ENCODE results near the gene RBMS3. TPM values are rescaled to one million over a fixed set of nuclear protein-coding genes. Genes with fewer than 3 reads are reported as not detected.

RBMS3 gene
- total RNA-seq, 1 experiment from 2014 or later = 8.7 TPM

DNA sequence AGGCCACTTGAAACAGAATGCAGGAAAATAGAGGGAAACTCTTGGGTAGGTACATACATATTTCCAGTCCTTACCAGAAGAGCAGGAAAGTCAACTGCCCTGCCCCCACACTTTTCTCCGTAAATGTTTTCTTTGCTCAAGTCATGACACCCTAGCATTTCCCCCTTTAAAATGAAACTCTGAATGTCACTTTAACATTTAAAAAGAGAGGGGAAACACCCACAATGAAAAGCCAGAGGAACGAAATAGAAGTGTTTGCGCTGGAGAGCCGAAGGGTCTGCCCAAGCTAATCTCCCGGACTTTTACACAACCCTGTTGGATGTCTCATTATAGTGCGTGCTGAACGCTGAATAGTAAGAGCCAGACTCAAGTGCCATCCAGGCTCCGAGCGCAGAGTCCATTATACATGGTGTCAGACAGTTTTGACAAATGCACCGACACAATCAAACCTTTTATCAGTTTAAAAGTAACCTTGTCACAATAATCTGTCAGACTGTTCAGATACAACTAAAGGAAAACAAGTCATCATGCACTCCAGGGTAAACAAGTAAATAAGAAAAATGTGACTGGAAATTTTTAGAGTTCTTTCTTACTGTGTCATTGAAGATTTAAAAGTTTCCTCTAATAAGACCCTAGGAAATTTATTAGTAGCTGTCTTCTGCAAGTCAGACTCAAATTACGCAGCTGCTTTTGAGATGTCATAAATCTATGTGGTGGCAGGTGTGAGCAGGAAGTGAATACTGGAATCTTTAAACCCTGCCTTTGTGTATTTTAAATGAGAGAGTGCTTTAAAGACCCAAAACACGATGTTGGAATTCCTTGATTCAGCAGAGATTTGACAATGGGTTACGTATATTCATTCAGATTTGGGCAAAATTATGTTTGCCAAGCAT is 159.8 kb downstream of the RBMS3 start:
- H3K4me3 Mint-ChIP-seq = peak overlapping the region; percentile 62
- H3K27me3 Mint-ChIP-seq (ENCODE audit: low read depth) = no peaks in the 10 kb centered on the region
- peaks cover 6% of the 10 kb centered on the region for H3K9me3 Mint-ChIP-seq
- ChIA-PET CTCF (no interaction called here), POLR2A (no interaction called here)
- ATAC-seq = peak; percentile 78
- DNase-seq (ENCODE audit: low spot score) = no peak
- H3K36me3 Mint-ChIP-seq = no peaks in the 10 kb centered on the region
- peaks cover 57% of the 10 kb centered on the region for H3K4me1 Mint-ChIP-seq
- peak overlapping the region; percentile 88 for H3K27ac Mint-ChIP-seq
- no peak for TF ChIP-seq FOXJ3 (CRISPR knock-in tag; IDR thresholded peaks at IDR 0.05; ENCODE audit: borderline replicate concordance)
- TF ChIP-seq, protein P1, sequence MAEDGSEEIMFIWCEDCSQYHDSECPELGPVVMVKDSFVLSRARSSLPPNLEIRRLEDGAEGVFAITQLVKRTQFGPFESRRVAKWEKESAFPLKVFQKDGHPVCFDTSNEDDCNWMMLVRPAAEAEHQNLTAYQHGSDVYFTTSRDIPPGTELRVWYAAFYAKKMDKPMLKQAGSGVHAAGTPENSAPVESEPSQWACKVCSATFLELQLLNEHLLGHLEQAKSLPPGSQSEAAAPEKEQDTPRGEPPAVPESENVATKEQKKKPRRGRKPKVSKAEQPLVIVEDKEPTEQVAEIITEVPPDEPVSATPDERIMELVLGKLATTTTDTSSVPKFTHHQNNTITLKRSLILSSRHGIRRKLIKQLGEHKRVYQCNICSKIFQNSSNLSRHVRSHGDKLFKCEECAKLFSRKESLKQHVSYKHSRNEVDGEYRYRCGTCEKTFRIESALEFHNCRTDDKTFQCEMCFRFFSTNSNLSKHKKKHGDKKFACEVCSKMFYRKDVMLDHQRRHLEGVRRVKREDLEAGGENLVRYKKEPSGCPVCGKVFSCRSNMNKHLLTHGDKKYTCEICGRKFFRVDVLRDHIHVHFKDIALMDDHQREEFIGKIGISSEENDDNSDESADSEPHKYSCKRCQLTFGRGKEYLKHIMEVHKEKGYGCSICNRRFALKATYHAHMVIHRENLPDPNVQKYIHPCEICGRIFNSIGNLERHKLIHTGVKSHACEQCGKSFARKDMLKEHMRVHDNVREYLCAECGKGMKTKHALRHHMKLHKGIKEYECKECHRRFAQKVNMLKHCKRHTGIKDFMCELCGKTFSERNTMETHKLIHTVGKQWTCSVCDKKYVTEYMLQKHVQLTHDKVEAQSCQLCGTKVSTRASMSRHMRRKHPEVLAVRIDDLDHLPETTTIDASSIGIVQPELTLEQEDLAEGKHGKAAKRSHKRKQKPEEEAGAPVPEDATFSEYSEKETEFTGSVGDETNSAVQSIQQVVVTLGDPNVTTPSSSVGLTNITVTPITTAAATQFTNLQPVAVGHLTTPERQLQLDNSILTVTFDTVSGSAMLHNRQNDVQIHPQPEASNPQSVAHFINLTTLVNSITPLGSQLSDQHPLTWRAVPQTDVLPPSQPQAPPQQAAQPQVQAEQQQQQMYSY (CRISPR knock-in tag; IDR thresholded peaks at IDR 0.05) = no peak
- no peak for TF ChIP-seq ZNF671 (CRISPR knock-in tag; IDR thresholded peaks at IDR 0.05)
- no peak for TF ChIP-seq TEAD4 (CRISPR knock-in tag; IDR thresholded peaks at IDR 0.05)
- TF ChIP-seq ZSCAN18 (CRISPR knock-in tag; IDR thresholded peaks at IDR 0.05) = no peak
- TF ChIP-seq, protein P2, sequence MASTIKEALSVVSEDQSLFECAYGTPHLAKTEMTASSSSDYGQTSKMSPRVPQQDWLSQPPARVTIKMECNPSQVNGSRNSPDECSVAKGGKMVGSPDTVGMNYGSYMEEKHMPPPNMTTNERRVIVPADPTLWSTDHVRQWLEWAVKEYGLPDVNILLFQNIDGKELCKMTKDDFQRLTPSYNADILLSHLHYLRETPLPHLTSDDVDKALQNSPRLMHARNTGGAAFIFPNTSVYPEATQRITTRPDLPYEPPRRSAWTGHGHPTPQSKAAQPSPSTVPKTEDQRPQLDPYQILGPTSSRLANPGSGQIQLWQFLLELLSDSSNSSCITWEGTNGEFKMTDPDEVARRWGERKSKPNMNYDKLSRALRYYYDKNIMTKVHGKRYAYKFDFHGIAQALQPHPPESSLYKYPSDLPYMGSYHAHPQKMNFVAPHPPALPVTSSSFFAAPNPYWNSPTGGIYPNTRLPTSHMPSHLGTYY (CRISPR knock-in tag; IDR thresholded peaks at IDR 0.05) = no peak
- TF ChIP-seq, protein P3, sequence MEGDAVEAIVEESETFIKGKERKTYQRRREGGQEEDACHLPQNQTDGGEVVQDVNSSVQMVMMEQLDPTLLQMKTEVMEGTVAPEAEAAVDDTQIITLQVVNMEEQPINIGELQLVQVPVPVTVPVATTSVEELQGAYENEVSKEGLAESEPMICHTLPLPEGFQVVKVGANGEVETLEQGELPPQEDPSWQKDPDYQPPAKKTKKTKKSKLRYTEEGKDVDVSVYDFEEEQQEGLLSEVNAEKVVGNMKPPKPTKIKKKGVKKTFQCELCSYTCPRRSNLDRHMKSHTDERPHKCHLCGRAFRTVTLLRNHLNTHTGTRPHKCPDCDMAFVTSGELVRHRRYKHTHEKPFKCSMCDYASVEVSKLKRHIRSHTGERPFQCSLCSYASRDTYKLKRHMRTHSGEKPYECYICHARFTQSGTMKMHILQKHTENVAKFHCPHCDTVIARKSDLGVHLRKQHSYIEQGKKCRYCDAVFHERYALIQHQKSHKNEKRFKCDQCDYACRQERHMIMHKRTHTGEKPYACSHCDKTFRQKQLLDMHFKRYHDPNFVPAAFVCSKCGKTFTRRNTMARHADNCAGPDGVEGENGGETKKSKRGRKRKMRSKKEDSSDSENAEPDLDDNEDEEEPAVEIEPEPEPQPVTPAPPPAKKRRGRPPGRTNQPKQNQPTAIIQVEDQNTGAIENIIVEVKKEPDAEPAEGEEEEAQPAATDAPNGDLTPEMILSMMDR (IDR thresholded peaks at IDR 0.05) = no peak
- TF ChIP-seq ATF2 (CRISPR knock-in tag; IDR thresholded peaks at IDR 0.05; ENCODE audit: borderline replicate concordance, low read depth) = no peak

DNA sequence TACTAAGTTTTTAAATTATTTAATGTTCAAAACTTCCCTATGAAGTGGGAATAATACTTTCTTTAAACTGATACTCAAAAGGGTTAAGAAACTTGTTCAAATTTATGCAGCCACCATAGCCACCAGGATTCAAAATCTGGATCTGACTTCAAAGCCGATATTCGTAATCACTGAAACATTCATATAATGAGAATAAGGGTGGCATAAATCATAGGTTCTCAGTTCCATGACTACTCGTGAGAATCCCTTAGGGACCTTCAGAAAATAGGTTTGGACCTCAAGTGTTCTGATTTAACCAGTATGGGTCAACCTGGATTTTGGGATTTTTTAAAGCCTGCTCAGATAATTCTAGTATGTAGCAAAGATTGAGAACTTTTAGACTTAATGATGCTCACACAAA is 160.6 kb downstream of the RBMS3 start:
- H3K27ac Mint-ChIP-seq = no peak overlapping the region
- H3K27me3 Mint-ChIP-seq (ENCODE audit: low read depth) = no peaks in the 10 kb centered on the region
- H3K36me3 Mint-ChIP-seq = no peaks in the 10 kb centered on the region
- no peak for DNase-seq (ENCODE audit: low spot score)
- ATAC-seq = no peak
- peaks cover 6% of the 10 kb centered on the region for H3K9me3 Mint-ChIP-seq
- POLR2A ChIA-PET = no interaction called here
- peaks cover 57% of the 10 kb centered on the region for H3K4me1 Mint-ChIP-seq
- CTCF ChIA-PET = no interaction called here
- no peak overlapping the region for H3K4me3 Mint-ChIP-seq
- TF ChIP-seq ATF2 (CRISPR knock-in tag; IDR thresholded peaks at IDR 0.05; ENCODE audit: borderline replicate concordance, low read depth) = no peak
- no peak for TF ChIP-seq ZNF281 (CRISPR knock-in tag; IDR thresholded peaks at IDR 0.05)
- no peak for TF ChIP-seq USF2 (CRISPR knock-in tag; IDR thresholded peaks at IDR 0.05)
- TF ChIP-seq, protein P4, sequence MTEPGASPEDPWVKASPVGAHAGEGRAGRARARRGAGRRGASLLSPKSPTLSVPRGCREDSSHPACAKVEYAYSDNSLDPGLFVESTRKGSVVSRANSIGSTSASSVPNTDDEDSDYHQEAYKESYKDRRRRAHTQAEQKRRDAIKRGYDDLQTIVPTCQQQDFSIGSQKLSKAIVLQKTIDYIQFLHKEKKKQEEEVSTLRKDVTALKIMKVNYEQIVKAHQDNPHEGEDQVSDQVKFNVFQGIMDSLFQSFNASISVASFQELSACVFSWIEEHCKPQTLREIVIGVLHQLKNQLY (CRISPR knock-in tag; IDR thresholded peaks at IDR 0.05) = no peak

All from WTC11 (cell line).